Panc1 (cell line): ENCODE results near the gene CALU. TPM values are rescaled to one million over a fixed set of nuclear protein-coding genes. Genes with fewer than 3 reads are reported as not detected.

ENCODE experiments used
- ATAC-seq: fragments of 200-7000 bp; cut with Tn5 transposase; 2 replicates; pipeline ENCODE4 v1.9.1; 2020; ENCODE audit warnings: mild to moderate bottlenecking, moderate library complexity
- BruUV-seq: library from RNA; stranded (reverse); fragments of 400-500 nt; replicated peaks from 2 replicates; lab custom pipeline; 2021; lab: Mats Ljungman, UMichigan
- CTCF ChIA-PET: fragments of 300-600 bp; sonication (Branson Sonifier 250); formaldehyde crosslinking; loops from one replicate; lab custom pipeline; 2022; ENCODE audit warnings: antibody characterized with exemption; lab: Charles Lee
- POLR2A ChIA-PET: fragments of 300-600 bp; sonication (Branson Sonifier 250); formaldehyde crosslinking; loops from one replicate; lab custom pipeline; 2022; ENCODE audit warnings: antibody characterized with exemption; lab: Charles Lee
- DNase-seq: peaks from one replicate; pipeline ENCODE4 v3.0.0-alpha.2; 2010; ENCODE audit warnings: low read depth, low spot score
- H3K27ac ChIP-seq: 2 replicates; pipeline ENCODE4 v1.5.1; 2011; ENCODE audit warnings: mild to moderate bottlenecking, low read length, inconsistent platforms
- H3K27me3 ChIP-seq: fragments of 200-500 bp; sonication (Bioruptor generic); 2 replicates; pipeline ENCODE4 v1.6.0; 2014; ENCODE audit warnings: low read length, inconsistent platforms; ENCODE audit not compliant: control insufficient read depth, insufficient read depth
- H3K36me3 ChIP-seq: fragments of 200-500 bp; sonication (Bioruptor generic); 2 replicates; pipeline ENCODE4 v1.5.1; 2014; ENCODE audit warnings: inconsistent platforms, mild to moderate bottlenecking, low read length, moderate library complexity; ENCODE audit not compliant: control insufficient read depth, insufficient read depth
- H3K4me1 ChIP-seq: 2 replicates; pipeline ENCODE4 v1.5.1; 2011; ENCODE audit warnings: inconsistent platforms, mild to moderate bottlenecking, low read length, moderate library complexity; ENCODE audit not compliant: control insufficient read depth, insufficient read depth
- H3K4me3 ChIP-seq, 2 experiments: 2 replicates each; pipeline ENCODE4 v1.5.1; 2011 to 2012; ENCODE audit warnings: low read depth in 2 of 2, low read length in 2 of 2, mild to moderate bottlenecking in 2 of 2, inconsistent platforms in 1 of 2, moderate library complexity in 1 of 2
- H3K9me3 ChIP-seq: fragments of 200-500 bp; sonication (Bioruptor generic); 2 replicates; pipeline ENCODE4 v1.5.1; 2014; ENCODE audit warnings: low read depth, mild to moderate bottlenecking, inconsistent platforms, low read length, moderate library complexity; ENCODE audit not compliant: control insufficient read depth, insufficient read depth
- POLR2AphosphoS5 ChIP-seq: IDR thresholded peaks from 2 replicates; pipeline ENCODE4 v1.6.1; 2012; ENCODE audit warnings: mild to moderate bottlenecking, low read depth, low read length, moderate library complexity
- REST ChIP-seq, 2 experiments: IDR thresholded peaks; 2 replicates each; pipeline ENCODE4 v1.6.1; 2011 to 2012; ENCODE audit warnings: low read depth in 2 of 2, control low read depth in 1 of 2, low read length in 1 of 2, mild to moderate bottlenecking in 1 of 2, moderate library complexity in 1 of 2; ENCODE audit not compliant: insufficient read depth in 1 of 2
- SIN3A ChIP-seq: IDR thresholded peaks from 2 replicates; pipeline ENCODE4 v1.6.1; 2012; ENCODE audit warnings: low read depth, mild to moderate bottlenecking, low read length, moderate library complexity, borderline replicate concordance; ENCODE audit not compliant: insufficient read depth
- TCF7L2 ChIP-seq: IDR thresholded peaks from 2 replicates; pipeline ENCODE4 v1.6.1; 2011; ENCODE audit warnings: mild to moderate bottlenecking, low read depth, low read length, inconsistent platforms
- in situ Hi-C: cut with HindIII; loops from 2 replicates; pipeline ENCODE4 v1.10.0; 2016; ENCODE audit warnings: low sequenced_read_pairs, low pct_unique_long_range_greater_than_20kb
- intact Hi-C: fragments of 100-400 bp; cut with micrococcal nuclease; formaldehyde crosslinking; loops from one replicate; pipeline ENCODE4 v1.10.0; 2022; ENCODE audit not compliant: unreplicated experiment
- total RNA-seq: library from RNA; stranded (reverse); gene quantifications from one replicate; pipeline ENCODE4 v1.2.1, GENCODE V29; 2021; ENCODE audit not compliant: unreplicated experiment
- TF ChIP-seq, protein P1 (sequence below): fragments of 450-650 bp; IDR thresholded peaks from 2 replicates; pipeline ENCODE4 v1.5.1; 2017; ENCODE audit warnings: mild to moderate bottlenecking

The CALU gene
- total RNA-seq, 1 experiment from 2014 or later: 210 TPM

DNA sequence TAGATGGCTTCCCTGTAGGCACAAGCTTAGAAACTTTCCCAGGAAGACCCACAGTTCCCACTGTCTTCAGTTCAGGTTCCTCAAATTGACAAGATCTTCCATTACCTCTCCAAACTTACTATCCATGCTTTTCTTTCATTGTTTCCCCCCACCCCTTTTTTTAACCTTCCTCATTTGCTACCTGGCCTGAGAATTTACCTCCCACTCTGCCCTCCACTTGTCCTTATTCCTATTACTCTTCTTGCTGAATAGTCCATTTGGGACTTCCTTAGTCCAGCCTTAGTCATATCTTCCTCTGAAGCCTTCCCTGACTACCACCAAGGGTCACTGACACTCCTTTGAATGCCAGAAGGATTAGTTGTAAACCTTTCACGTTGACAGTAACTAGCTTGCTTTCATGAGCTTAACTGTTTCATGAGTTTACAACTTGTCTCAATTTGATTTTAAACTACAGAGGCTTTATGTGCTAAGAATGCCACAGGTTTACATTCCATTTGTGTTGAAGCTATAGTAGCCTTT lies 1.2 kb upstream of the CALU start:
- intact Hi-C loops: no loop called here
- ChIA-PET CTCF (no interaction called here), POLR2A (interaction anchor here (0.6 kb wide), 1 partner anchor 96 kb away, joined by 8 read pairs; no protein-coding TSS in a partner anchor)
- no TSS peak for BruUV-seq
- Histone ChIP-seq H3K9me3 (no peaks in the 10 kb centered on the region), H3K4me1 (peaks cover 22% of the 10 kb centered on the region), H3K27ac (peak overlapping the region; percentile 96), H3K36me3 (peaks cover 5% of the 10 kb centered on the region), H3K4me3 (no peak overlapping the region), H3K27me3 (peaks cover under 1% of the 10 kb centered on the region)
- ATAC-seq (no peak), DNase-seq (no peak)
- TF ChIP-seq SIN3A: no peak
- no peak for TF ChIP-seq REST (IDR thresholded peaks at IDR 0.05; ENCODE audit: insufficient read depth in 1 of 2, low read depth in 2 of 2, low read length in 1 of 2)
- TF ChIP-seq TCF7L2: no peak
- TF ChIP-seq POLR2AphosphoS5: no peak
- TF ChIP-seq, protein P1, sequence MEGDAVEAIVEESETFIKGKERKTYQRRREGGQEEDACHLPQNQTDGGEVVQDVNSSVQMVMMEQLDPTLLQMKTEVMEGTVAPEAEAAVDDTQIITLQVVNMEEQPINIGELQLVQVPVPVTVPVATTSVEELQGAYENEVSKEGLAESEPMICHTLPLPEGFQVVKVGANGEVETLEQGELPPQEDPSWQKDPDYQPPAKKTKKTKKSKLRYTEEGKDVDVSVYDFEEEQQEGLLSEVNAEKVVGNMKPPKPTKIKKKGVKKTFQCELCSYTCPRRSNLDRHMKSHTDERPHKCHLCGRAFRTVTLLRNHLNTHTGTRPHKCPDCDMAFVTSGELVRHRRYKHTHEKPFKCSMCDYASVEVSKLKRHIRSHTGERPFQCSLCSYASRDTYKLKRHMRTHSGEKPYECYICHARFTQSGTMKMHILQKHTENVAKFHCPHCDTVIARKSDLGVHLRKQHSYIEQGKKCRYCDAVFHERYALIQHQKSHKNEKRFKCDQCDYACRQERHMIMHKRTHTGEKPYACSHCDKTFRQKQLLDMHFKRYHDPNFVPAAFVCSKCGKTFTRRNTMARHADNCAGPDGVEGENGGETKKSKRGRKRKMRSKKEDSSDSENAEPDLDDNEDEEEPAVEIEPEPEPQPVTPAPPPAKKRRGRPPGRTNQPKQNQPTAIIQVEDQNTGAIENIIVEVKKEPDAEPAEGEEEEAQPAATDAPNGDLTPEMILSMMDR: no peak
- in situ Hi-C loops: no loop called here

DNA sequence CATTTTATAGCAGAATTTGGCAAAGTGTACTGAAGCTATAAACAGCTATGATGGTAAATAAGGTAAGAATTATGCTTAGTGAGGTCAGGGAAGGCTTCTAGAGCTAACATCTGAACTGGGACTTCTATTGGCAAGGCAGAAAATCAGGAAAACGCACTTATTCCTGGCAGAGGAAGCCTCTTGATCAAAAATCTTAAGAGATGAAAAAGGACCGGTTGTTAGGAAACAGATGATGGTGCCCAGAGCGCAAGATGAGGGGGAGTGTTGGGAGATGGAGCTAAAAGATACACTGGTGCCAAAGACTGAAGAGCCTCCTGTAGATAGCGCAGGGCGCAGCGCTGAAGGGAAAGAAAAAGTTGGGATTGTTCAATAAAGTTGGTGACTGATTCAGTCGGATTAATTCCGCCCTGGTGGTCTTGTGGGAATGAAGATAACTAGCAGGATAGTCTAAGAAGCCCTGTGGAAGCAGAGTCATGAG lies 550 bp upstream of the CALU start:
- H3K27me3 ChIP-seq: no peaks in the 10 kb centered on the region
- TF ChIP-seq, protein P1: no peak
- TF ChIP-seq REST (IDR thresholded peaks at IDR 0.05; ENCODE audit: insufficient read depth in 1 of 2, low read depth in 2 of 2, low read length in 1 of 2): no peak
- TF ChIP-seq POLR2AphosphoS5: no peak
- no peak for TF ChIP-seq TCF7L2
- TF ChIP-seq SIN3A: no peak
- in situ Hi-C loops: no loop called here
- peak overlapping the region; percentile 83 to 99 for H3K4me3 ChIP-seq
- ChIA-PET CTCF (interaction anchor here (0.6 kb wide), 1 partner anchor 302 kb away, joined by 4 read pairs; no protein-coding TSS in a partner anchor), POLR2A (interaction anchor here (0.6 kb wide), 1 partner anchor 61 kb away, joined by 7 read pairs; no protein-coding TSS in a partner anchor)
- intact Hi-C loops: no loop called here
- peaks cover 22% of the 10 kb centered on the region for H3K4me1 ChIP-seq
- ATAC-seq (peak; percentile 47), DNase-seq (no peak)
- TSS peak; percentile 100 for BruUV-seq
- peak overlapping the region; percentile 96 for H3K27ac ChIP-seq
- peaks cover 5% of the 10 kb centered on the region for H3K36me3 ChIP-seq
- no peaks in the 10 kb centered on the region for H3K9me3 ChIP-seq
